Measurements from ENCODE around the gene OLFML2B. TPM values are rescaled to one million over a fixed set of nuclear protein-coding genes. Genes with fewer than 3 reads are reported as not detected.

Gene OLFML2B
- total and polyA plus RNA-seq, 2 of the 13 experiments (the other 11 are each of a cell fraction or from before 2014, with no cell fraction given): not detected

DNA sequence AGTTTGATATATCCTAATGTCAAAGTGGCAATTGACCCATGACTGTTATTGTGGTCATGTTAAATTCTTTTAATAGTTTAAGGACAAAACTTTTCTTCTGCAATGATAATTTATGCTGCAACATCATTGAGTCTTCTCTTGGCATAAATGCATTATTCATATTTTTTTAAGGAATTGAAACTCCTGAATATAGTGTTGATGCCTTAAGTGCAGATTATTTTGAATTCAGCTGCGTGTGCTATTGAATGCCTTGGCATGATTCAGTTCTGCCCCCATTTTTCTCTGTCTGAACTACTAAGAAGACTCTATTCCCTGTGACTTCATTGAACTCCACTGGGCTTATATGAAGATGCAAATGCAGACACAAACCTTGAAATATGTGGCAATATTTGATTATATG is 23.3 kb upstream of the OLFML2B start:
- no peaks in the 10 kb centered on the region for H3K36me3 ChIP-seq (replicated peaks in 1 of 2; ENCODE audit: control insufficient read depth in 1 of 2, insufficient read depth in 2 of 2, low read length in 2 of 2)
- ATAC-seq (no peak), FAIRE-seq (no peak), DNase-seq (ENCODE audit: low spot score) (no peak)
- ChIA-PET CTCF (ENCODE audit: low intra/inter-chr PET ratio, low total read pairs) (no interaction called here), POLR2A (no interaction called here)
- no peak overlapping the region for H3K9ac ChIP-seq (ENCODE audit: insufficient read depth, low read depth, low read length)
- H4K20me1 ChIP-seq (ENCODE audit: insufficient read depth, low read length): no peaks in the 10 kb centered on the region
- no peak overlapping the region for H3K4me2 ChIP-seq (ENCODE audit: low read depth, low read length)
- no peaks in the 10 kb centered on the region for H3K4me1 ChIP-seq (ENCODE audit: insufficient read depth, low read length)
- intact Hi-C loops (cut with micrococcal nuclease; ENCODE audit: unreplicated experiment) (no loop called here), in situ Hi-C loops (cut with HindIII; ENCODE audit: extremely low pct_ligation_motif_present, low pct_unique_long_range_greater_than_20kb) (no loop called here)
- no peaks in the 10 kb centered on the region for H3K9me3 ChIP-seq (ENCODE audit: low read length)
- BruUV-seq (replicated peaks): no TSS peak
- H3K79me2 ChIP-seq (ENCODE audit: insufficient read depth, low read length): no peaks in the 10 kb centered on the region
- no peak overlapping the region for H2AFZ ChIP-seq (ENCODE audit: low read length)
- 0% methylated on average over 1 of the region's 1 CpG for WGBS (ENCODE audit: low lambda C conversion rate)
- H3K27me3 ChIP-seq (ENCODE audit: control insufficient read depth in 1 of 2, insufficient read depth in 2 of 2, low read length in 2 of 2): no peaks in the 10 kb centered on the region; a peak in 1 of 5 replicates
- H3K4me3 ChIP-seq (replicated peaks in 1 of 3; ENCODE audit: insufficient read depth in 1 of 3, low read depth in 2 of 3, low read length in 3 of 3): no peak overlapping the region
- TF ChIP-seq ZNF782 (CRISPR knock-in tag; IDR thresholded peaks at IDR 0.05; ENCODE audit: borderline replicate concordance) (no peak), ZNF773 (CRISPR knock-in tag; IDR thresholded peaks at IDR 0.05; ENCODE audit: borderline replicate concordance) (no peak), ZBTB34 (CRISPR knock-in tag; IDR thresholded peaks at IDR 0.05) (no peak), SALL1 (CRISPR knock-in tag; IDR thresholded peaks at IDR 0.05) (no peak), NONO (IDR thresholded peaks at IDR 0.05) (no peak), NONO (CRISPR knock-in tag; conservative IDR thresholded peaks at IDR 0.05) (no peak), BHLHE40 (IDR thresholded peaks at IDR 0.05; ENCODE audit: low read length) (no peak), ARHGAP35 (CRISPR knock-in tag; IDR thresholded peaks at IDR 0.05; ENCODE audit: borderline replicate concordance) (no peak), ERF (CRISPR knock-in tag; IDR thresholded peaks at IDR 0.05) (no peak), ELF4 (CRISPR knock-in tag; IDR thresholded peaks at IDR 0.05; ENCODE audit: borderline replicate concordance) (no peak), ZKSCAN8 (CRISPR knock-in tag; IDR thresholded peaks at IDR 0.05; ENCODE audit: borderline replicate concordance) (no peak), RCOR2 (CRISPR knock-in tag; IDR thresholded peaks at IDR 0.05) (no peak), ZNF432 (CRISPR knock-in tag; IDR thresholded peaks at IDR 0.05; ENCODE audit: borderline replicate concordance) (no peak), ZNF10 (CRISPR knock-in tag; IDR thresholded peaks at IDR 0.05; ENCODE audit: borderline replicate concordance, low read depth) (no peak), ZNF790 (CRISPR knock-in tag; IDR thresholded peaks at IDR 0.05; ENCODE audit: borderline replicate concordance) (no peak), ZNF333 (CRISPR knock-in tag; IDR thresholded peaks at IDR 0.05; ENCODE audit: borderline replicate concordance) (no peak)
- TF ChIP-seq, protein P1, sequence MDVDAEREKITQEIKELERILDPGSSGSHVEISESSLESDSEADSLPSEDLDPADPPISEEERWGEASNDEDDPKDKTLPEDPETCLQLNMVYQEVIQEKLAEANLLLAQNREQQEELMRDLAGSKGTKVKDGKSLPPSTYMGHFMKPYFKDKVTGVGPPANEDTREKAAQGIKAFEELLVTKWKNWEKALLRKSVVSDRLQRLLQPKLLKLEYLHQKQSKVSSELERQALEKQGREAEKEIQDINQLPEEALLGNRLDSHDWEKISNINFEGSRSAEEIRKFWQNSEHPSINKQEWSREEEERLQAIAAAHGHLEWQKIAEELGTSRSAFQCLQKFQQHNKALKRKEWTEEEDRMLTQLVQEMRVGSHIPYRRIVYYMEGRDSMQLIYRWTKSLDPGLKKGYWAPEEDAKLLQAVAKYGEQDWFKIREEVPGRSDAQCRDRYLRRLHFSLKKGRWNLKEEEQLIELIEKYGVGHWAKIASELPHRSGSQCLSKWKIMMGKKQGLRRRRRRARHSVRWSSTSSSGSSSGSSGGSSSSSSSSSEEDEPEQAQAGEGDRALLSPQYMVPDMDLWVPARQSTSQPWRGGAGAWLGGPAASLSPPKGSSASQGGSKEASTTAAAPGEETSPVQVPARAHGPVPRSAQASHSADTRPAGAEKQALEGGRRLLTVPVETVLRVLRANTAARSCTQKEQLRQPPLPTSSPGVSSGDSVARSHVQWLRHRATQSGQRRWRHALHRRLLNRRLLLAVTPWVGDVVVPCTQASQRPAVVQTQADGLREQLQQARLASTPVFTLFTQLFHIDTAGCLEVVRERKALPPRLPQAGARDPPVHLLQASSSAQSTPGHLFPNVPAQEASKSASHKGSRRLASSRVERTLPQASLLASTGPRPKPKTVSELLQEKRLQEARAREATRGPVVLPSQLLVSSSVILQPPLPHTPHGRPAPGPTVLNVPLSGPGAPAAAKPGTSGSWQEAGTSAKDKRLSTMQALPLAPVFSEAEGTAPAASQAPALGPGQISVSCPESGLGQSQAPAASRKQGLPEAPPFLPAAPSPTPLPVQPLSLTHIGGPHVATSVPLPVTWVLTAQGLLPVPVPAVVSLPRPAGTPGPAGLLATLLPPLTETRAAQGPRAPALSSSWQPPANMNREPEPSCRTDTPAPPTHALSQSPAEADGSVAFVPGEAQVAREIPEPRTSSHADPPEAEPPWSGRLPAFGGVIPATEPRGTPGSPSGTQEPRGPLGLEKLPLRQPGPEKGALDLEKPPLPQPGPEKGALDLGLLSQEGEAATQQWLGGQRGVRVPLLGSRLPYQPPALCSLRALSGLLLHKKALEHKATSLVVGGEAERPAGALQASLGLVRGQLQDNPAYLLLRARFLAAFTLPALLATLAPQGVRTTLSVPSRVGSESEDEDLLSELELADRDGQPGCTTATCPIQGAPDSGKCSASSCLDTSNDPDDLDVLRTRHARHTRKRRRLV (CRISPR knock-in tag; IDR thresholded peaks at IDR 0.05): no peak
- TF ChIP-seq, protein P2, sequence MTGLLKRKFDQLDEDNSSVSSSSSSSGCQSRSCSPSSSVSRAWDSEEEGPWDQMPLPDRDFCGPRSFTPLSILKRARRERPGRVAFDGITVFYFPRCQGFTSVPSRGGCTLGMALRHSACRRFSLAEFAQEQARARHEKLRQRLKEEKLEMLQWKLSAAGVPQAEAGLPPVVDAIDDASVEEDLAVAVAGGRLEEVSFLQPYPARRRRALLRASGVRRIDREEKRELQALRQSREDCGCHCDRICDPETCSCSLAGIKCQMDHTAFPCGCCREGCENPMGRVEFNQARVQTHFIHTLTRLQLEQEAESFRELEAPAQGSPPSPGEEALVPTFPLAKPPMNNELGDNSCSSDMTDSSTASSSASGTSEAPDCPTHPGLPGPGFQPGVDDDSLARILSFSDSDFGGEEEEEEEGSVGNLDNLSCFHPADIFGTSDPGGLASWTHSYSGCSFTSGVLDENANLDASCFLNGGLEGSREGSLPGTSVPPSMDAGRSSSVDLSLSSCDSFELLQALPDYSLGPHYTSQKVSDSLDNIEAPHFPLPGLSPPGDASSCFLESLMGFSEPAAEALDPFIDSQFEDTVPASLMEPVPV (CRISPR knock-in tag; IDR thresholded peaks at IDR 0.05): no peak
- H3K27ac ChIP-seq (ENCODE audit: extremely low read length, insufficient read depth, low read length): no peak overlapping the region
